Measurements from ENCODE around the gene DMRT2. TPM values are rescaled to one million over a fixed set of nuclear protein-coding genes. Genes with fewer than 3 reads are reported as not detected.
A peak's percentile ranks its signal among the peaks of the same experiment; 100 is the strongest.

Gene DMRT2
- total RNA-seq (ENCODE audit: insufficient read depth, low replicate concordance), result 1.7 TPM

GRCh38 chr9:1050125-1050895 is at the start of gene DMRT2:
Gene DMRT2, plus strand, starts transcription at chr9:1050357. Its CDS starts 1,257 bp downstream, at chr9:1051614.
- peak; percentile 98 for DNase-seq (ENCODE audit: low spot score)

GRCh38 chr9:1001838-1002237 is 48.3 kb upstream of the DMRT2 start:
- no peak for DNase-seq (ENCODE audit: low spot score)

- DNase-seq (ENCODE audit: low spot score), result no peak
These were observed 47.5 kb upstream of the DMRT2 start for GRCh38 chr9:1002678-1003077.

DNA sequence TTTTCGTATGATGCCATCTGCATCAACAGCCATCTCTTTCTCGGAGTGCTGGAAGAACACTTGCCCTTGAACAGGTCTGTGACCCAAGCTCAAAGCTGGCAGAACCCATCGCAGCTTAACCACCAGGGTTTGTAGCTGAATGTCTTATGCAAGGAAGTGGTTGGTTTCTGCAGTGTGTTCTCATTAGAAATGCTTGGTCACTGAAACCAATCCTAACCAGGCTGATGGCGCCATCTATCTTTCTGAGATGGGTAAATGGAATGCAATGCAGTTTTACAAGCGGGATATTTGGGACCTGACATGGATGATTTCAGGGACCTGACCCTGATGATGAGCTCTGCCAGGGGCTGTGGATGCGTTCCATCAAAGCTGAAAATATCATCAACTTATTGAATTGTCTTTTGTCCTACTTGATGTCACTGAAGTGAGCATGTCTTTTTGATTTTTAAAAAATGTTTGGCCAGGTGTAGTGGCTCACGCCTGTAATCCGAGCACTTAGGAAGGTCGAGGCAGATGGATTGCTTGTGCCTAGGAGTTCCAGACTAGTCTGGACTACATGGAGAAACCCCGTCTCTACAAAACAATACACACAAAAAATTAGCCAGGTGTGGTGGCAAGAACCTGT is 45.0 kb upstream of the DMRT2 start:
- peak; percentile 61 for DNase-seq (ENCODE audit: low spot score)

DNA sequence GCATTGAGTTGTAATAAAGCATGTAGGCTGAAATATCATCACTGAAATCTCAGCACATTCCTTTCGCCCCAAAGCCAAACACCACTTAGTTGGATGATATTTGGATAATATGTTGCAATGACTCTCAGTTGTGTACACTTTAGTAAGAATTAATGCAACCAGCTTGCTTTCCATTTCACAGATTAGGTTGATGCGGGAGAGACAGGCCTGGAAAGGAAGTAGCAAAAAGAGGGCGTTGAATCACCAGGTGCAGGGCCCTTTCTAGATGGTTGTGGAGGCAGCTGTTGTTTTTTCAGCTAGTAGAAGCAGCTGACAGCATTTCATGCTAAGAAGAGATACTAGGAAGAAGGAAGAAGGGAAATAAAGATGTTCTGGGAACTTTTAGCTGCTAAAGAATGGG is 42.8 kb upstream of the DMRT2 start:
- no peak for DNase-seq (ENCODE audit: low spot score)

DNA sequence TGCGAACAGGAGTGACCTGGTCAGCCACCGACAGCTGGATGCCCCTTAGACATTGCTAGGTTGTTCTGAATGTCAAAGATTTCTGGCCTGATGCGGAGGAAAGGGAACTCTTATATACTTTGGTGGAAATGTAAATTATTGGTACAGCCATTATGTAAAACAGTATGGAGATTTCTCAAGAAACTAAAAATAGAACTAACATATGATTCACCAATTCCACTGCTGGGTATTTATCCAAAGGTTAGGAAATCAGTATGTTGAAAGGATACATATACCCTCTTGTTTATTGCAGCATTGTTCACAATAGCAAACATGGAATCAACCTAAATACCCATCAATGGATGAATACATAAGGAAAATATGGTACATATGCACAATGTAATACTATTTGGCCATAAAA is 41.9 kb upstream of the DMRT2 start:
- no peak for DNase-seq (ENCODE audit: low spot score)

DNA sequence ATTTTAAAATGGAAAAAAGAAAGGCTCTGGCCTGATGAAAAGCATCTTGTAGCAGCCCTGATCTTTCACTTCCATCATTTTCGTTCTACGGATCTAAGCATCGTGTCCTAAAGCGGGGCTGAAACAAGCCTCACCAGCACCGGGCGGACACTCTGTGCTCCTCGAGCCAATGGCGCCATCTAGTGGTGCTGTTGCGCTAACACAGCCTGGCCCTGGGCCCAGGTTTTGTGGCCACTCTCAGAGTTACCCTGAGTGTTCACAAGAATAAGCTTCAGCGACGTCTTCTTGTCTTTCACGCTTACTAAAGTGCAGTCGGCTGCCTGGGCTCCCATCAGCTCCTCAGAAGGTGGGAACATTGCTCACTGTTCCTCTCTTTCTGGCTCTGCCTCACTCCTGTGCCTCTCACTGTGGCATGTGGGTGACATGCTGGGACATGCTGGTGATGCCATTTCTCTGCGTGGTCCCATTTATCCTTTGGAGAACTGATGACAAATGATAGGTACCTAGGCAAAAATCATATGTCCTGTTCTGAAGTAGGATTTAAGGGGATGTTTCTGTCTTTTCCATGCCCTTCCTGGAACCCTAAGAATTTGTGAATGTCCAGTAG is 41.0 kb upstream of the DMRT2 start:
- DNase-seq (ENCODE audit: low spot score), result peak; percentile 77

DNA sequence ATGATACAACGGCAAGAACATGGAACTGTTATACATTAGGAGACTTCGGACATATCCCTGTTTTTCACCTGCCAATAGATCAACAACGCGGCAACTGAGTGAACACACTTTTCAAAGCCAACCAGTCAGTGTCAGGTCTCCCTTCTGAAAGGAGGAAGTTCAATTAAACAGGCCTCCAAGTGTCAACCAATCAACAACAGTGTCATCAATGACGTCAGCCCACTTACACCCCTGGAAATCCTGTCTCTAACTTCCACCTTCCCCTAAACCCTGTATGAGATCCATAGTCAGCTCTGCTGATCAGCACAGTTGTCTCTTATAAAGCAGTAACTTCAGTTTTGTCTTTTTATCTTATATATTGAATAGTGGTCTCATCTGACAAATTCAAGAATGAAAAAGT is 37.1 kb upstream of the DMRT2 start:
- DNase-seq (ENCODE audit: low spot score), result no peak

DNA sequence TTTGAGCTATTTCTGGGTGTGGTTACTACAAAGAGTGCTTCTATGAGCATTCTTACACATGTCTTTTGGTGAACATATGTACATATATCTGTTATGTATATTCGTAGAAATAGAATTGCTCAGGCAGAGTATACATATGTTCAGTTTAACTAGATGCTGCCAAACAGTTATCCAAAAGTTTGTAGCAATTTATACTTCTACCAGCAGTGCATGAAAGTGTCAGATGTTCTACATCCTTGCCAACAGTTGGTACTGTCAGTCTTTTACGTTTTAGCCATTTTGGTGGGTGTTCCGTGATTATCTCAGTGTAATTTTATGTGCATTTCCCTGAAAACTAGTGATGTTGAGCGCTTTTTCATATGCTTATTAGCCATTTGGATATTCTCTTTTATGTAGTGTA is 35.9 kb upstream of the DMRT2 start:
- no peak for DNase-seq (ENCODE audit: low spot score)

DNA sequence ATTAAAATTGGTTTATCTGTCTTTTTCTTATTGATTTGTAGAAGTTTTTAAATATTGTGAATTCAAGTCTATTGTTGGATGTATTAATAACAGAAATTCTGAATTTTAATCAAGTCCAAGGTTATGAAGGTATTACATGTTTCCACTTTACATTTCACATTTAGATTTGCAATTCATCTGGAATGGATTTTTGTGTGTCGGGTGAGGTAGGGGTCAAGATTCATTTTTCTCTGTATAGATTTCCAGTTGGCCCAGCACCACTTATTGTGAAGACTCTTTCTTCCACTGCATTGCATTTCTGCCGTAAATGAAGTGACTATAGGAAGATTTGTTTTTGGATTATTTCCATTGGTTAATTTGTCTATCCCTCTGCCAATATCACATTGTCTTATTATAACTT is 35.5 kb upstream of the DMRT2 start:
- DNase-seq (ENCODE audit: low spot score), result no peak

- DNase-seq (ENCODE audit: low spot score), result peak; percentile 69
These were observed 32.0 kb upstream of the DMRT2 start for GRCh38 chr9:1018121-1018520.

DNA sequence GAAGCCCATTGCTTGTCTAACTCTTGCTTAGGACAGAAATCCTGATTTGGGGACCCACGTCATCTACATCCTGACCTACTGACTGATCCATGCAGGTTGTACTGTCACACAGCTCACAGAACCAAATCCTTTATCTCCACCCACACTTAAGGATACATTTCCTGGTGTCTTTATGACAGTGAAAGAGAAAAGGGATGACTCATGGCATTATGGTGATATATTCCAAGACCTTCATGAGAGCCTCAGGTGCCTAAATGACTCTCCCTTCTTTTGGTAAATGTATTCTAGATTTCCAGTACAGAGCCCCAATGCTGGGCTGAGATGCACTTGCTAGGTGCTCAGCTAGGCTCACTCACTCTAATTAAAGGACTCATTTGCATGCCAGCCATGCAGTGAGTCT is 26.0 kb upstream of the DMRT2 start:
- no peak for DNase-seq (ENCODE audit: low spot score)

- no peak for DNase-seq (ENCODE audit: low spot score)
These were observed 25.0 kb upstream of the DMRT2 start for GRCh38 chr9:1025131-1025530.

GRCh38 chr9:1026219-1026618 is 23.9 kb upstream of the DMRT2 start:
- DNase-seq (ENCODE audit: low spot score), result no peak

DNA sequence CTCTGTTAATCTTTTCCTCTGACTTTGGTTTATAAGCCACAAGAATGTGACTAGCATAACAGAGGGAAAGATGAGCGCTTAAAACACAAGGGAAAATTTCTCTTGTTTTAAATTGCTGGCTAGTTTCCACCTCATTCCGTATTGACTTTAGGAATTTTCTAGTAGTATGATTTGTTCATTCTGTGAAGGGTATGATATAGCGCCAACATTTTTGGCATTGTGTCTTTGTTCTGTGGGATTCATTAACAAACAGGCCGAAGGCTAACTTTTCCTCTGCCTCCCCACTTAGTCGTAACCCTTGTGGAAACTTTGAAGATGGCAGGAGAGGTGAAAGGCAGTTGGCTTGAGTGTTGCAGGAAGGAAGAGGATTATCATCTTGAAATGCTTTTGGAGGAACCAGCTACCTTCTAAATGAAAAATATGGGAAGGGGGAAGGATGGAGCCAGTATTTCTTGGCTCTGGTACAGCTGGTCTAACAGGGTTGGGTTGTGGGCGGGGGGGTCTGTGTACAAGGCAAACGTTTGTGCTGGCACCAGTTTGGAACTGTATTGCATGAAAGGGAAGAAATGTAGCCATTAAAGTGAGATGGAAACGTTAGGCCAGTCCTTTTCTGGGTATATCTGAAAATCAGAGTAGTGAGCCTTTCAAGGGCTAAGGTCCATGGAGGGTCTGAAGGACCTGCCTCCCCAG is 21.5 kb upstream of the DMRT2 start:
- no peak for DNase-seq (ENCODE audit: low spot score)

- no peak for DNase-seq (ENCODE audit: low spot score)
These were observed 18.1 kb upstream of the DMRT2 start for GRCh38 chr9:1031951-1032601.

GRCh38 chr9:1034271-1034670 is 15.9 kb upstream of the DMRT2 start:
- no peak for DNase-seq (ENCODE audit: low spot score)

- DNase-seq (ENCODE audit: low spot score), result no peak
These were observed 10.6 kb upstream of the DMRT2 start for GRCh38 chr9:1039589-1039988.

GRCh38 chr9:1042466-1042865 is 7.7 kb upstream of the DMRT2 start:
- peak; percentile 52 for DNase-seq (ENCODE audit: low spot score)

- DNase-seq (ENCODE audit: low spot score), result no peak
These were observed 5.5 kb upstream of the DMRT2 start for GRCh38 chr9:1044643-1045042.

DNA sequence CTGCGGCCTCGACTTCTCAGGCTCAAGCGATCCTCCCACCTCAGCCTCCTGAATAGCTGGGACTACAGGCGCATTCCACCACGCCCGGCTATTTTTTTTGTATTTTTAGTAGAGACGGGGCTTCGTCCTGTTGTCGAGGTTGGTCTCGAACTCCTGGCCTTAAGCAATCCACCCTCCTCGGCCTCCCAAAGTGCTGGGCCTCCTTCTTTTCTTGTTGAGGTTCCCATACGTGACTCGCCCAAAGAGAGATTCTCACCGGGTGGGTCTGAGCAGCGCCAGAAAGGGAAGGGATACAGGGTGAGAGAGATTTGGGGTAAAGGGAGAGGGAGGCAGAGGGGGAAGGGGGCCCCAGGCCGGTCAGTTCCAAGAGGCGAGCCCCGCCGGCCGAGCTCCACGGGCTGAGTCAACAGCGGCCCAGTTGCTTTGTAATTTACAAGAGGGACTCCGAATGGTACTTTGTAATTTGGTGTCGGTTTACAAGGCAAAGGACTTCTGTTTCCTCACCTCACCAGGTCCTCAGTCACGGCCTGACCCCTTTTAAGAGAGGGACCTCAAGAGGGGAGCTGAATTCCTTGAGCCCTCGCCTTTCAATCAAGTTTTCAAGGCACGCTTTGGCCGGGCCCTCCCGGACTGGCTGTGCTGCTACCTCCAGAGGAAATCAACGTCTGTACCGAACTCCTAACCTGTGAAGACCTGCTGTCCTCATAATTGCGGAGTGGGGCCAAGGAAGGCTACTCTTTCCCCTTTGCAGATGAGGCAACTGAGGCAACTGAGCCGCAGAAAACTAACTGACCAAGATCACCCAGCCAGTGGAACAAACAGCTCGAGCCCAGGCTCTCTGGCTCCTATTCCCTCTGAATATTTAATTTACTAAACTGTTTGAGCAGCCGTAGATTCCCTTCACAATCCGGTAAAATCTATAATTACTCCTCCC is 3.3 kb upstream of the DMRT2 start:
- DNase-seq (ENCODE audit: low spot score), result no peak
